Forelimb muscle (tissue), 1 donor: ENCODE measurements around the gene TMEM81. TPM values are rescaled to one million over a fixed set of nuclear protein-coding genes. Genes with fewer than 3 reads are reported as not detected.

ENCODE experiments used
- polyA plus RNA-seq: library from polyadenylated mRNA; unstranded; fragments of 120-200 nt; gene quantifications from one replicate; pipeline ENCODE4 v1.2.1, GENCODE V29; 2013; ENCODE audit not compliant: insufficient read length

The TMEM81 gene
- polyA plus RNA-seq, 1 donor: 1.9 TPM

Other genes starting within 250 kb of the TMEM81 start
- 1.1 TPM for gene NFASC, start 213.6 kb downstream of the TMEM81 start, polyA plus RNA-seq
- 0.39 TPM for gene CNTN2, start 41.2 kb downstream of the TMEM81 start, polyA plus RNA-seq
- 9.9 TPM for gene RBBP5, start 37.5 kb upstream of the TMEM81 start, polyA plus RNA-seq
- 7.5 TPM for gene DSTYK, start 127.2 kb upstream of the TMEM81 start, polyA plus RNA-seq
- 10.8 TPM for gene TMCC2, start 143.5 kb upstream of the TMEM81 start, polyA plus RNA-seq
- 0.49 TPM for gene NUAK2, start 237.3 kb upstream of the TMEM81 start, polyA plus RNA-seq